ENCODE results near the gene PCDHA1. TPM values are rescaled to one million over a fixed set of nuclear protein-coding genes. Genes with fewer than 3 reads are reported as not detected.
"Not testable (repeated sequence)": the region's sequence is repeated elsewhere in the genome, so short reads cannot be mapped to it uniquely, and the experiment has no call there.

Gene PCDHA1
- total and polyA plus RNA-seq, 8 donors: 0.06 to 0.14 (median 0.11) TPM; not detected in 4

- Histone ChIP-seq H3K27me3 (peaks cover 21 to 76% of the 10 kb centered on the region in 2 donors), H3K9me3 (peaks cover 0 to 42% of the 10 kb centered on the region in 2 donors), H3K4me3 (no peak overlapping the region), H3K36me3 (no peaks in the 10 kb centered on the region), H3K27ac (no peak overlapping the region), H3K4me1 (no peaks in the 10 kb centered on the region)
- ATAC-seq (no peak), DNase-seq (no peak)
- intact Hi-C loops (cut with DNase I): no loop called here
- TF ChIP-seq CTCF (IDR thresholded peaks at IDR 0.05): no peak
These were observed 42.4 kb downstream of the PCDHA1 start for GRCh38 chr5:140828362-140828737.

GRCh38 chr5:140829511-140830501, 43.9 kb downstream of the PCDHA1 start:
- H3K36me3 ChIP-seq; H3K4me3 ChIP-seq; intact Hi-C loops (cut with DNase I); ATAC-seq; H3K4me1 ChIP-seq; H3K27ac ChIP-seq: not testable (repeated sequence)
- peaks cover 0 to 41% of the 10 kb centered on the region in 2 donors for H3K9me3 ChIP-seq
- DNase-seq: peak in 1 of 4 donors; percentile 66
- peaks cover 21 to 78% of the 10 kb centered on the region in 2 donors for H3K27me3 ChIP-seq

GRCh38 chr5:140833993-140834392, 48.1 kb downstream of the PCDHA1 start, which contains the start of gene PCDHA7:
PCDHA7 (plus strand) TSS chr5:140834269; CDS start chr5:140834384, 115 bp downstream.
- H3K27me3 ChIP-seq: peaks cover 5 to 82% of the 10 kb centered on the region in 2 donors
- no peaks in the 10 kb centered on the region for H3K36me3 ChIP-seq
- TF ChIP-seq CTCF (IDR thresholded peaks at IDR 0.05): no peak
- no peaks in the 10 kb centered on the region for H3K4me1 ChIP-seq
- peak within 1 kb of the TSS in 1 of 2 donors; percentile 10 for H3K4me3 ChIP-seq
- ATAC-seq (no peak), DNase-seq (peak in 1 of 4 donors; percentile 10)
- intact Hi-C loops (cut with DNase I): no loop called here
- H3K9me3 ChIP-seq: peaks cover 0 to 40% of the 10 kb centered on the region in 2 donors
- no peak within 1 kb of the TSS for H3K27ac ChIP-seq

- ATAC-seq; H3K36me3 ChIP-seq; H3K27ac ChIP-seq; intact Hi-C loops (cut with DNase I); H3K4me1 ChIP-seq: not testable (repeated sequence)
- Histone ChIP-seq H3K4me3 (peak overlapping the region in 1 of 2 donors; percentile 10), H3K9me3 (peaks cover 0 to 35% of the 10 kb centered on the region in 2 donors), H3K27me3 (peaks cover 5 to 82% of the 10 kb centered on the region in 2 donors)
- peak in 1 of 4 donors; percentile 54 for DNase-seq
These were observed 48.6 kb downstream of the PCDHA1 start for GRCh38 chr5:140834439-140835008.

GRCh38 chr5:140835622-140836510, 49.9 kb downstream of the PCDHA1 start:
- Histone ChIP-seq H3K9me3 (peaks cover 0 to 23% of the 10 kb centered on the region in 2 donors), H3K27me3 (peaks cover 9 to 77% of the 10 kb centered on the region in 2 donors), H3K27ac (no peak overlapping the region), H3K4me3 (no peak overlapping the region), H3K36me3 (no peaks in the 10 kb centered on the region), H3K4me1 (no peaks in the 10 kb centered on the region)
- TF ChIP-seq CTCF (IDR thresholded peaks at IDR 0.05): no peak
- DNase-seq (peak in 1 of 4 donors; percentile 75), ATAC-seq (no peak)
- intact Hi-C loops (cut with DNase I): no loop called here

Data from left lung (tissue), 10 donors.